Retina (tissue), 1 donor: ENCODE data around the gene FOXL2.

ENCODE experiments used
- DNase-seq: peaks from one replicate; pipeline ENCODE4 v3.0.0-alpha.2; 2016

FOXL2 gene

GRCh38 chr3:138946663-138947494 lies at the start of gene FOXL2, which contains the start of gene FOXL2NB:
TSS of gene FOXL2 (minus strand) at chr3:138947137. CDS start at chr3:138946722, 415 bp downstream.
TSS of gene FOXL2NB (plus strand) at chr3:138947217. CDS start at chr3:138947365, 148 bp downstream.
- peak; percentile 76 for DNase-seq

- DNase-seq = no peak
These were observed 48.8 kb upstream of the FOXL2 start for GRCh38 chr3:138995706-138996105.

GRCh38 chr3:138987181-138987580 lies 40.2 kb upstream of the FOXL2 start:
- DNase-seq = no peak

- DNase-seq = no peak
These were observed 39.0 kb upstream of the FOXL2 start for GRCh38 chr3:138985932-138986331.

GRCh38 chr3:138984816-138985215 lies 37.9 kb upstream of the FOXL2 start:
- DNase-seq = no peak

GRCh38 chr3:138976047-138976446 lies 29.1 kb upstream of the FOXL2 start:
- no peak for DNase-seq

- DNase-seq = no peak
These were observed 28.4 kb upstream of the FOXL2 start for GRCh38 chr3:138975351-138975750.

GRCh38 chr3:138974462-138974861 lies 27.5 kb upstream of the FOXL2 start:
- no peak for DNase-seq

- no peak for DNase-seq
These were observed 26.0 kb upstream of the FOXL2 start for GRCh38 chr3:138972941-138973340.

- no peak for DNase-seq
These were observed 24.9 kb upstream of the FOXL2 start for GRCh38 chr3:138971766-138972320.

- no peak for DNase-seq
These were observed 18.0 kb upstream of the FOXL2 start for GRCh38 chr3:138964923-138965322.

GRCh38 chr3:138964264-138964663 lies 17.3 kb upstream of the FOXL2 start:
- DNase-seq = no peak

GRCh38 chr3:138962854-138963560 lies 16.1 kb upstream of the FOXL2 start:
- no peak for DNase-seq

- peak; percentile 65 for DNase-seq
These were observed 13.5 kb upstream of the FOXL2 start for GRCh38 chr3:138960417-138960852.

- no peak for DNase-seq
These were observed 3.8 kb upstream of the FOXL2 start for GRCh38 chr3:138950701-138951100.

- peak; percentile 86 for DNase-seq
These were observed 3.2 kb upstream of the FOXL2 start for GRCh38 chr3:138950006-138950644.

GRCh38 chr3:138949445-138950005 lies 2.6 kb upstream of the FOXL2 start:
- DNase-seq = no peak

GRCh38 chr3:138949002-138949418 lies 2.1 kb upstream of the FOXL2 start:
- DNase-seq = no peak

GRCh38 chr3:138948371-138949001 lies 1.5 kb upstream of the FOXL2 start:
- DNase-seq = peak; percentile 18

- DNase-seq = peak; percentile 43
These were observed 671 bp upstream of the FOXL2 start for GRCh38 chr3:138947495-138948121.
